IMR-90 (cell line): ENCODE data around the gene BNIP5. TPM values are rescaled to one million over a fixed set of nuclear protein-coding genes. Genes with fewer than 3 reads are reported as not detected.

Experiments
- ATAC-seq: fragments of 200-7000 bp; cut with Tn5 transposase; 2 replicates; pipeline ENCODE4 v1.9.1; 2020; ENCODE audit warnings: low read depth, mild to moderate bottlenecking, moderate library complexity
- BruUV-seq: library from RNA; stranded (reverse); fragments of 400-500 nt; replicated peaks from 2 replicates; lab custom pipeline; 2021; lab: Mats Ljungman, UMichigan
- CTCF ChIA-PET: fragments of 300-600 bp; formaldehyde crosslinking; extraction: SDS; loops from one replicate; lab custom pipeline; 2021; ENCODE audit warnings: antibody characterized with exemption; lab: Yijun Ruan, JAX
- POLR2A ChIA-PET: fragments of 300-600 bp; sonication (Branson Sonifier 250); formaldehyde crosslinking; loops from one replicate; lab custom pipeline; 2022; ENCODE audit warnings: antibody characterized with exemption; ENCODE audit not compliant: unreplicated experiment; lab: Charles Lee
- DNase-seq: peaks from one replicate; pipeline ENCODE4 v3.0.0; 2013
- H2AFZ ChIP-seq: replicated peaks from 2 replicates; pipeline ENCODE3; 2013; ENCODE audit warnings: low read length, mild to moderate bottlenecking; ENCODE audit not compliant: poor library complexity
- H2AK5ac ChIP-seq: 2 replicates; pipeline ENCODE4 v1.6.1; 2013; ENCODE audit warnings: low read depth, low read length, inconsistent platforms
- H2AK9ac ChIP-seq: replicated peaks from 2 replicates; pipeline ENCODE3; 2013; ENCODE audit warnings: mild to moderate bottlenecking, low read depth, low read length, moderate library complexity; ENCODE audit not compliant: poor library complexity
- H2BK120ac ChIP-seq: 2 replicates; pipeline ENCODE4 v1.6.1; 2013; ENCODE audit warnings: low read depth, low read length, inconsistent platforms
- H2BK15ac ChIP-seq: 3 replicates; pipeline ENCODE4 v1.6.1; 2013; ENCODE audit warnings: low read depth, low read length, inconsistent platforms
- H2BK20ac ChIP-seq: 2 replicates; pipeline ENCODE4 v1.6.1; 2013; ENCODE audit warnings: low read depth, mild to moderate bottlenecking, inconsistent platforms, low read length, moderate library complexity
- H2BK5ac ChIP-seq: 2 replicates; pipeline ENCODE4 v1.6.1; 2013; ENCODE audit warnings: mild to moderate bottlenecking, low read depth, low read length, inconsistent platforms; ENCODE audit not compliant: poor library complexity, severe bottlenecking
- H3K14ac ChIP-seq: replicated peaks from 2 replicates; pipeline ENCODE4 v1.6.1; 2013; ENCODE audit warnings: low read depth, low read length, inconsistent platforms
- H3K18ac ChIP-seq: 2 replicates; pipeline ENCODE4 v1.6.1; 2013; ENCODE audit warnings: low read depth, low read length, control low read depth
- H3K23ac ChIP-seq: 2 replicates; pipeline ENCODE4 v1.6.1; 2013; ENCODE audit warnings: low read depth, low read length, inconsistent platforms
- H3K27ac ChIP-seq: 2 replicates; pipeline ENCODE4 v1.5.1; 2013; ENCODE audit warnings: mild to moderate bottlenecking, control low read depth, low read length; ENCODE audit not compliant: insufficient read depth
- H3K27me3 ChIP-seq: 2 replicates; pipeline ENCODE4 v1.6.1; 2013; ENCODE audit warnings: low read length; ENCODE audit not compliant: control insufficient read depth, insufficient read depth
- H3K36me3 ChIP-seq: 2 replicates; pipeline ENCODE4 v1.6.1; 2013; ENCODE audit warnings: low read length, mixed read lengths; ENCODE audit not compliant: control insufficient read depth, insufficient read depth
- H3K4ac ChIP-seq: 2 replicates; pipeline ENCODE4 v1.6.1; 2013; ENCODE audit warnings: low read depth, low read length, inconsistent platforms
- H3K4me1 ChIP-seq: 2 replicates; pipeline ENCODE4 v1.6.1; 2013; ENCODE audit warnings: low read length, mixed read lengths; ENCODE audit not compliant: control insufficient read depth, insufficient read depth
- H3K4me2 ChIP-seq: 2 replicates; pipeline ENCODE4 v1.6.1; 2013; ENCODE audit warnings: low read depth, mild to moderate bottlenecking, control low read depth, low read length, moderate library complexity
- H3K4me3 ChIP-seq: 2 replicates; pipeline ENCODE4 v1.5.1; 2013; ENCODE audit warnings: low read depth, mild to moderate bottlenecking, control low read depth, low read length, moderate library complexity; ENCODE audit not compliant: insufficient read depth
- H3K56ac ChIP-seq: 2 replicates; pipeline ENCODE4 v1.6.1; 2013; ENCODE audit warnings: low read length, inconsistent platforms; ENCODE audit not compliant: insufficient read depth; ENCODE audit errors: extremely low read depth
- H3K79me1 ChIP-seq, 2 experiments: 2 replicates each; pipeline ENCODE4 v1.6.1; 2013; ENCODE audit warnings: low read length in 2 of 2, inconsistent platforms in 1 of 2, low read depth in 1 of 2
- H3K9ac ChIP-seq: 2 replicates; pipeline ENCODE4 v1.6.1; 2013; ENCODE audit warnings: low read depth, low read length, control low read depth
- H3K9me1 ChIP-seq: 2 replicates; pipeline ENCODE4 v1.6.1; 2013; ENCODE audit warnings: low read length, inconsistent platforms; ENCODE audit not compliant: insufficient read depth
- H3K9me3 ChIP-seq: 2 replicates; pipeline ENCODE4 v1.6.1; 2013; ENCODE audit warnings: low read length; ENCODE audit not compliant: control insufficient read depth, insufficient read depth
- H4K20me1 ChIP-seq: 2 replicates; pipeline ENCODE4 v1.6.1; 2013; ENCODE audit warnings: low read length, inconsistent platforms; ENCODE audit not compliant: insufficient read depth
- H4K5ac ChIP-seq: 2 replicates; pipeline ENCODE4 v1.6.1; 2013; ENCODE audit warnings: mild to moderate bottlenecking, low read depth, low read length, control low read depth
- H4K8ac ChIP-seq, 2 experiments: 2 replicates each; pipeline ENCODE4 v1.6.1; 2013; ENCODE audit warnings: low read depth in 2 of 2, low read length in 2 of 2, control low read depth in 1 of 2, inconsistent platforms in 1 of 2
- H4K91ac ChIP-seq: 2 replicates; pipeline ENCODE4 v1.6.1; 2013; ENCODE audit warnings: low read depth, low read length, inconsistent platforms; ENCODE audit not compliant: insufficient read depth
- FOS ChIP-seq: fragments of 150-350 bp; IDR thresholded peaks from 2 replicates; pipeline ENCODE4 v1.6.1; 2016; ENCODE audit warnings: low read depth, low read length
- MAFK ChIP-seq: IDR thresholded peaks from 2 replicates; pipeline ENCODE4 v1.6.1; 2012; ENCODE audit warnings: low read depth, low read length, improper control_type of control experiment
- MAZ ChIP-seq: IDR thresholded peaks from 2 replicates; pipeline ENCODE4 v1.6.1; 2012; ENCODE audit warnings: low read depth, mild to moderate bottlenecking, low read length, improper control_type of control experiment, moderate library complexity, borderline replicate concordance
- MXI1 ChIP-seq: IDR thresholded peaks from 2 replicates; pipeline ENCODE4 v1.6.1; 2012; ENCODE audit warnings: low read depth, mild to moderate bottlenecking, low read length, moderate library complexity, borderline replicate concordance
- NFE2L2 ChIP-seq: fragments of 150-350 bp; IDR thresholded peaks from 2 replicates; pipeline ENCODE4 v1.6.1; 2016; ENCODE audit warnings: low read depth, mild to moderate bottlenecking, low read length
- POLR2A ChIP-seq: IDR thresholded peaks from 2 replicates; pipeline ENCODE4 v1.6.1; 2012; ENCODE audit warnings: mild to moderate bottlenecking, low read depth, low read length
- RCOR1 ChIP-seq: IDR thresholded peaks from 2 replicates; pipeline ENCODE4 v1.6.1; 2012; ENCODE audit warnings: mild to moderate bottlenecking, low read length, improper control_type of control experiment; ENCODE audit not compliant: insufficient replicate concordance
- SMC3 ChIP-seq: fragments of 150-350 bp; IDR thresholded peaks from 2 replicates; pipeline ENCODE4 v1.6.1; 2016; ENCODE audit warnings: low read depth, mild to moderate bottlenecking, antibody characterized with exemption, low read length, moderate library complexity
- WGBS, 2 experiments: methylation state at CpG; one replicate each; pipeline versions ENCODE4 v1.1.5 to v1.1.7; 2013; ENCODE audit warnings: missing lambda C conversion rate in 2 of 2; ENCODE audit not compliant: insufficient read length in 1 of 2; ENCODE audit errors: extremely low coverage in 2 of 2; 5-methylcytosine and 5-hydroxymethylcytosine counted together
- dilution Hi-C: fragments of 300-500 bp; cut with HindIII; formaldehyde crosslinking; loops from one replicate; pipeline ENCODE4 v1.14.3; 2018; ENCODE audit warnings: low sequenced_read_pairs; ENCODE audit not compliant: unreplicated experiment
- in situ Hi-C: fragments of 300-500 bp; cut with MboI; formaldehyde crosslinking; loops from 3 replicates; pipeline ENCODE4 v1.14.3; 2019; ENCODE audit warnings: low sequenced_read_pairs, inconsistent platforms, mixed read lengths
- intact Hi-C: fragments of 100-400 bp; cut with micrococcal nuclease; formaldehyde crosslinking; loops from 2 replicates; pipeline ENCODE4 v1.10.0; 2022
- polyA plus RNA-seq, 3 experiments: library from polyadenylated mRNA; depleted of rRNA; stranded (reverse); fragments of >200 nt; gene quantifications; 2 replicates each; pipeline ENCODE4 v1.2.3, GENCODE V29; 2012; ENCODE audit warnings: low replicate concordance in 1 of 3
- total RNA-seq: library from RNA; depleted of rRNA; stranded (reverse); fragments of >200 nt; gene quantifications from 2 replicates; pipeline ENCODE4 v1.2.3, GENCODE V29; 2012
- TF ChIP-seq, protein P1 (sequence below): fragments of 150-350 bp; IDR thresholded peaks from 2 replicates; pipeline ENCODE4 v1.6.1; 2016; ENCODE audit warnings: low read depth, mild to moderate bottlenecking, low read length, moderate library complexity, borderline replicate concordance

Gene BNIP5
- total and polyA plus RNA-seq, 2 of the 4 experiments (the other 2 are of a cell fraction), result not detected

DNA sequence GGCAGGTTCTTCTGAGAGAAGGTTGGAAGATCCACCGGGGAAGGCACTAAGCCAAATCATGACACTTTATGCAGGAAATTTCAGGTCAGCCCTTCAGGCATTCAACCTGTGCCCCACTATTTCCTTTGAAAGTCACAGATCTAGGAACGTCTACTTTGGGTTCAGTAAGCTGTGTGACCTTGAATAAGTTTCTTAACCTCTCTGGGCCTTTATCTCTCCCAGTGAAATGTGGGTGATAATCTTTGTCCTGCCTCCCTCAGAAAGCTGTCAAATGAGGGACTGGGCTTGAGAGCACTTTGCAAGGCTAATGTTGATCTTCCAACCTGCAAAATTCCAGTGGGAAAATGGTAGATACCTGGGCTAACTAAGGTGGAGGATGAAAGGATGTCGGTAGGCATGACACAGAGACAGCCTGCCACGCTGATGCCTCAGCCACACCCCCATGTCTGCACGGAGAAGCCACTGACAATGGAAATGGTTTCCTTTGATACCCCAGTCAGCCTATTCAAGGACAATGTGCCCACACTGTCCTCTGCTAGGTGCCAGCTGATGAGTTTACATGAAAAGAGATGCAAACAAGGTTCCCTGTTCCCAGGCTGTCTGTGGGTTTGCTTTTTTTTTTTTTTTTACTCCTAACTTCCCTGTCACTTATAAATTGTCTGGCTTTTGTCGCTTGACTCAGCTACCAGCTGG is 9.3 kb downstream of the BNIP5 start:
- H3K14ac ChIP-seq, result no peak overlapping the region
- no peaks in the 10 kb centered on the region for H3K9me3 ChIP-seq
- H3K56ac ChIP-seq, result no peak overlapping the region
- H2BK5ac ChIP-seq, result no peak overlapping the region
- H2BK120ac ChIP-seq, result no peak overlapping the region
- H3K79me1 ChIP-seq, result no peaks in the 10 kb centered on the region
- in situ Hi-C loops, result no loop called here
- no peak overlapping the region for H2AK5ac ChIP-seq
- no peak overlapping the region; the same call in 1 of the 2 replicates for H3K23ac ChIP-seq
- no peak for TF ChIP-seq RCOR1
- TF ChIP-seq POLR2A, result no peak
- TF ChIP-seq NFE2L2, result no peak
- TF ChIP-seq MAFK, result no peak
- TF ChIP-seq SMC3, result no peak
- no peak for TF ChIP-seq FOS
- TF ChIP-seq MAZ, result no peak
- TF ChIP-seq, protein P1, sequence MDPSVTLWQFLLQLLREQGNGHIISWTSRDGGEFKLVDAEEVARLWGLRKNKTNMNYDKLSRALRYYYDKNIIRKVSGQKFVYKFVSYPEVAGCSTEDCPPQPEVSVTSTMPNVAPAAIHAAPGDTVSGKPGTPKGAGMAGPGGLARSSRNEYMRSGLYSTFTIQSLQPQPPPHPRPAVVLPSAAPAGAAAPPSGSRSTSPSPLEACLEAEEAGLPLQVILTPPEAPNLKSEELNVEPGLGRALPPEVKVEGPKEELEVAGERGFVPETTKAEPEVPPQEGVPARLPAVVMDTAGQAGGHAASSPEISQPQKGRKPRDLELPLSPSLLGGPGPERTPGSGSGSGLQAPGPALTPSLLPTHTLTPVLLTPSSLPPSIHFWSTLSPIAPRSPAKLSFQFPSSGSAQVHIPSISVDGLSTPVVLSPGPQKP, result no peak
- TF ChIP-seq MXI1, result no peak
- no peaks in the 10 kb centered on the region; the same call in 1 of the 2 replicates for H3K4me1 ChIP-seq
- dilution Hi-C loops, result no loop called here
- BruUV-seq, result no TSS peak
- H4K20me1 ChIP-seq, result no peaks in the 10 kb centered on the region
- POLR2A ChIA-PET, result interaction anchor here (0.6 kb wide), 1 partner anchor 25 kb away, joined by 3 read pairs; no protein-coding TSS in a partner anchor
- H4K91ac ChIP-seq, result no peak overlapping the region
- H3K36me3 ChIP-seq, result no peaks in the 10 kb centered on the region
- H3K9me1 ChIP-seq, result 0 out of 2 replicates have a peak, but pooled peaks cover 2% of the 10 kb centered on the region
- no peak overlapping the region for H4K5ac ChIP-seq
- no peak overlapping the region for H3K4ac ChIP-seq
- no peak overlapping the region for H4K8ac ChIP-seq
- H2BK15ac ChIP-seq, result no peak overlapping the region
- H3K4me3 ChIP-seq, result no peak overlapping the region
- CTCF ChIA-PET, result interaction anchor here (0.6 kb wide), 1 partner anchor 13 kb away, joined by 4 read pairs; no protein-coding TSS in a partner anchor
- H3K18ac ChIP-seq, result no peak overlapping the region
- no peak overlapping the region for H2AFZ ChIP-seq
- no peak overlapping the region for H3K9ac ChIP-seq
- no peak overlapping the region for H3K27ac ChIP-seq
- no peak overlapping the region for H2BK20ac ChIP-seq
- no peak overlapping the region for H2AK9ac ChIP-seq
- ATAC-seq (no peak), DNase-seq (no peak)
- no peak overlapping the region for H3K4me2 ChIP-seq
- intact Hi-C loops, result no loop called here
- no CpG with 5 or more reads among the region's 6 CpGs for WGBS, 2 experiments
- peaks cover 70% of the 10 kb centered on the region for H3K27me3 ChIP-seq
